HG02610 (cell line): ENCODE data around the gene HS6ST2.
"Not testable (repeated sequence)": the region's sequence is repeated elsewhere in the genome, so short reads cannot be mapped to it uniquely, and the experiment has no call there.

ENCODE experiments used
- ATAC-seq: cut with Tn5 transposase; IDR thresholded peaks from one replicate; pipeline ENCODE4 v1.9.1; 2021; ENCODE audit warnings: mild to moderate bottlenecking, moderate library complexity; ENCODE audit not compliant: unreplicated experiment

Gene HS6ST2

GRCh38 chrX:132958091-132958703 is at the start of gene HS6ST2:
TSS of gene HS6ST2 (minus strand) at chrX:132958629.
- no peak for ATAC-seq

GRCh38 chrX:133007458-133007857 is 49.0 kb upstream of the HS6ST2 start:
- no peak for ATAC-seq

GRCh38 chrX:133005616-133006015 is 47.2 kb upstream of the HS6ST2 start:
- no peak for ATAC-seq

GRCh38 chrX:133005042-133005441 is 46.6 kb upstream of the HS6ST2 start:
- no peak for ATAC-seq

GRCh38 chrX:132999209-132999608 is 40.8 kb upstream of the HS6ST2 start:
- ATAC-seq: no peak

- no peak for ATAC-seq
These were observed 32.4 kb upstream of the HS6ST2 start for GRCh38 chrX:132990835-132991234.

GRCh38 chrX:132986556-132986955 is 28.1 kb upstream of the HS6ST2 start:
- no peak for ATAC-seq

GRCh38 chrX:132984058-132984650 is 25.7 kb upstream of the HS6ST2 start:
- ATAC-seq: no peak

GRCh38 chrX:132983496-132983895 is 25.1 kb upstream of the HS6ST2 start:
- ATAC-seq: no peak

GRCh38 chrX:132980035-132980434 is 21.6 kb upstream of the HS6ST2 start:
- not testable (repeated sequence) for ATAC-seq

- ATAC-seq: no peak
These were observed 10.0 kb upstream of the HS6ST2 start for GRCh38 chrX:132968296-132968949.

- ATAC-seq: no peak
These were observed 8.6 kb upstream of the HS6ST2 start for GRCh38 chrX:132967049-132967448.

GRCh38 chrX:132965461-132965860 is 7.0 kb upstream of the HS6ST2 start:
- ATAC-seq: no peak

- ATAC-seq: no peak
These were observed 3.1 kb upstream of the HS6ST2 start for GRCh38 chrX:132961511-132961910.

GRCh38 chrX:132957211-132958090 is 978 bp downstream of the HS6ST2 start:
- ATAC-seq: no peak

GRCh38 chrX:132956421-132957210 is 1.8 kb downstream of the HS6ST2 start:
- no peak for ATAC-seq

GRCh38 chrX:132955690-132956089 is 2.7 kb downstream of the HS6ST2 start:
- ATAC-seq: no peak

GRCh38 chrX:132954323-132954722 is 4.1 kb downstream of the HS6ST2 start:
- ATAC-seq: no peak

GRCh38 chrX:132953354-132953753 is 5.1 kb downstream of the HS6ST2 start:
- ATAC-seq: no peak

GRCh38 chrX:132948648-132949260 is 9.7 kb downstream of the HS6ST2 start:
- ATAC-seq: no peak
